IPS DF 4.7 (cell line): ENCODE measurements around the gene METTL8.
A peak's percentile ranks its signal among the peaks of the same experiment; 100 is the strongest.

Experiments used
- DNase-seq: peaks from one replicate; pipeline ENCODE4 v3.0.0-alpha.2; 2013; ENCODE audit warnings: low spot score; ENCODE audit errors: extremely low read depth

The METTL8 gene

GRCh38 chr2:171433763-171434012 is at the start of gene METTL8:
METTL8 (minus strand) TSS chr2:171433990; CDS start chr2:171392185, 41,805 bp downstream.
- no peak for DNase-seq

GRCh38 chr2:171482877-171483276 is 49.1 kb upstream of the METTL8 start:
- DNase-seq = peak; percentile 30

GRCh38 chr2:171482308-171482707 is 48.5 kb upstream of the METTL8 start:
- no peak for DNase-seq

- no peak for DNase-seq
Measured at GRCh38 chr2:171480908-171481307, 47.1 kb upstream of the METTL8 start.

- no peak for DNase-seq
Measured at GRCh38 chr2:171479154-171479814, 45.5 kb upstream of the METTL8 start.

- DNase-seq = no peak
Measured at GRCh38 chr2:171478345-171478744, 44.6 kb upstream of the METTL8 start.

- DNase-seq = no peak
Measured at GRCh38 chr2:171475979-171476378, 42.2 kb upstream of the METTL8 start.

GRCh38 chr2:171470129-171470528 is 36.3 kb upstream of the METTL8 start:
- no peak for DNase-seq

GRCh38 chr2:171469176-171469575 is 35.4 kb upstream of the METTL8 start:
- DNase-seq = no peak

GRCh38 chr2:171460537-171460936 is 26.7 kb upstream of the METTL8 start:
- DNase-seq = no peak

- no peak for DNase-seq
Measured at GRCh38 chr2:171459498-171459897, 25.7 kb upstream of the METTL8 start.

- DNase-seq = no peak
Measured at GRCh38 chr2:171452773-171453172, 19.0 kb upstream of the METTL8 start.

- no peak for DNase-seq
Measured at GRCh38 chr2:171451074-171451473, 17.3 kb upstream of the METTL8 start.

- no peak for DNase-seq
Measured at GRCh38 chr2:171447675-171448074, 13.9 kb upstream of the METTL8 start.

- DNase-seq = no peak
Measured at GRCh38 chr2:171441470-171441869, 7.7 kb upstream of the METTL8 start.

- DNase-seq = no peak
Measured at GRCh38 chr2:171436307-171436706, 2.5 kb upstream of the METTL8 start.

GRCh38 chr2:171434013-171434989 is 511 bp upstream of the METTL8 start, which contains the start of gene DCAF17:
DCAF17 (plus strand) TSS chr2:171434226; CDS start chr2:171434578, 352 bp downstream.
- peak; percentile 83 for DNase-seq

- DNase-seq = no peak
Measured at GRCh38 chr2:171432969-171433762, 624 bp downstream of the METTL8 start.

- no peak for DNase-seq
Measured at GRCh38 chr2:171432206-171432968, 1.4 kb downstream of the METTL8 start.

GRCh38 chr2:171431677-171432167 is 2.1 kb downstream of the METTL8 start:
- no peak for DNase-seq
